HG03521 (cell line): ENCODE measurements around the gene HAUS1.
"Not testable (repeated sequence)": the region's sequence is repeated elsewhere in the genome, so short reads cannot be mapped to it uniquely, and the experiment has no call there.

Experiments
- ATAC-seq: cut with Tn5 transposase; IDR thresholded peaks from one replicate; pipeline ENCODE4 v1.9.1; 2021; ENCODE audit warnings: mild to moderate bottlenecking, moderate library complexity; ENCODE audit not compliant: unreplicated experiment

Gene HAUS1

GRCh38 chr18:46155641-46156051, 51.5 kb downstream of the HAUS1 start:
- ATAC-seq, result no peak

GRCh38 chr18:46156124-46156745, 52.0 kb downstream of the HAUS1 start:
- ATAC-seq, result no peak

GRCh38 chr18:46156843-46157242, 52.7 kb downstream of the HAUS1 start:
- ATAC-seq, result no peak

GRCh38 chr18:46158499-46158898, 54.3 kb downstream of the HAUS1 start:
- ATAC-seq, result no peak

- no peak for ATAC-seq
Measured at GRCh38 chr18:46160050-46160798, 56.0 kb downstream of the HAUS1 start.

GRCh38 chr18:46160840-46161239, 56.7 kb downstream of the HAUS1 start:
- ATAC-seq, result not testable (repeated sequence)

- ATAC-seq, result no peak
Measured at GRCh38 chr18:46161703-46162396, 57.7 kb downstream of the HAUS1 start.

- no peak for ATAC-seq
Measured at GRCh38 chr18:46163091-46163490, 58.9 kb downstream of the HAUS1 start.

- ATAC-seq, result no peak
Measured at GRCh38 chr18:46163941-46164499, 59.8 kb downstream of the HAUS1 start.

GRCh38 chr18:46164502-46164901, 60.3 kb downstream of the HAUS1 start:
- not testable (repeated sequence) for ATAC-seq

GRCh38 chr18:46164920-46165319, 60.7 kb downstream of the HAUS1 start:
- ATAC-seq, result no peak

- no peak for ATAC-seq
Measured at GRCh38 chr18:46166261-46166970, 62.2 kb downstream of the HAUS1 start.

GRCh38 chr18:46167971-46168370, 63.8 kb downstream of the HAUS1 start:
- peak; percentile 90 for ATAC-seq

- no peak for ATAC-seq
Measured at GRCh38 chr18:46169464-46169941, 65.3 kb downstream of the HAUS1 start.

- ATAC-seq, result no peak
Measured at GRCh38 chr18:46171331-46171730, 67.1 kb downstream of the HAUS1 start.

- peak; percentile 80 for ATAC-seq
Measured at GRCh38 chr18:46173393-46174341, 69.5 kb downstream of the HAUS1 start.

GRCh38 chr18:46174342-46175041, 70.3 kb downstream of the HAUS1 start:
- ATAC-seq, result peak; percentile 19

GRCh38 chr18:46176001-46176400, 71.8 kb downstream of the HAUS1 start:
- ATAC-seq, result no peak
